ENCODE data around the gene WDPCP.
"Not testable (repeated sequence)": the region's sequence is repeated elsewhere in the genome, so short reads cannot be mapped to it uniquely, and the experiment has no call there.

The WDPCP gene

GRCh38 chr2:63408530-63408929 is 179.7 kb downstream of the WDPCP start:
- no peak for DNase-seq (ENCODE audit: extremely low spot score)
- no peak for TF ChIP-seq CTCF (IDR thresholded peaks at IDR 0.05; ENCODE audit: control extremely low read depth, extremely low read depth, low read depth, missing control alignments)
- POLR2A ChIA-PET: no interaction called here
- CTCF ChIA-PET: no interaction called here

- no peak for DNase-seq (ENCODE audit: extremely low spot score)
- CTCF ChIA-PET: interaction anchor here (1.3 to 2.3 kb wide), 2 partner anchors 17 to 38 kb away, joined by 3 to 6 read pairs; no protein-coding TSS in a partner anchor
- no peak for TF ChIP-seq CTCF (IDR thresholded peaks at IDR 0.05; ENCODE audit: control extremely low read depth, extremely low read depth, low read depth, missing control alignments)
- POLR2A ChIA-PET: no interaction called here
Measured at GRCh38 chr2:63406641-63407040, 181.6 kb downstream of the WDPCP start.

- no peak for TF ChIP-seq CTCF (IDR thresholded peaks at IDR 0.05; ENCODE audit: control extremely low read depth, extremely low read depth, low read depth, missing control alignments)
- DNase-seq (ENCODE audit: extremely low spot score): no peak
- ChIA-PET CTCF (no interaction called here), POLR2A (no interaction called here)
Measured at GRCh38 chr2:63403820-63404219, 184.5 kb downstream of the WDPCP start.

DNA sequence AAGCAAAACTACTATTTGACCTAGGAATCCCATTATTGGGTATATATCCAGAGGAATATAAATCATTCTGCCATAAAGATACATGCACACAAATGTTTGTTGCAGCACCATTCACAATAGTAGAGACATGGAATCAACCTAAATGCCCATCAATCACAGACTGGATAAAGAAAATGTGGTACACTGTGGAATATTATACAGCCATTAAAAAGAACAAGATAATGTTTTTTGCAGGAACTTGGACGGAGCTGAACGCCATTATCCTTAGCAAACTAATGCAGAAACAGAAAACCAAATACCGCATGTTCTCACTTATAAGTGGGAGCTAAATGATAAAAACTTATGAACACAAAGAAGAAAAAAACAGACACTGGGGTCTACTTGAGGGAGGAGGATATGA is 185.4 kb downstream of the WDPCP start:
- CTCF ChIA-PET; POLR2A ChIA-PET; DNase-seq (ENCODE audit: extremely low spot score): not testable (repeated sequence)

- DNase-seq (ENCODE audit: extremely low spot score): no peak
- POLR2A ChIA-PET: no interaction called here
- CTCF ChIA-PET: no interaction called here
- no peak for TF ChIP-seq CTCF (IDR thresholded peaks at IDR 0.05; ENCODE audit: control extremely low read depth, extremely low read depth, low read depth, missing control alignments)
Measured at GRCh38 chr2:63399156-63399555, 189.1 kb downstream of the WDPCP start.

- TF ChIP-seq CTCF (IDR thresholded peaks at IDR 0.05; ENCODE audit: control extremely low read depth, extremely low read depth, low read depth, missing control alignments): no peak
- CTCF ChIA-PET: no interaction called here
Measured at GRCh38 chr2:63379451-63379850, 208.8 kb downstream of the WDPCP start.

GRCh38 chr2:63378589-63378988 is 209.7 kb downstream of the WDPCP start:
- TF ChIP-seq CTCF (IDR thresholded peaks at IDR 0.05; ENCODE audit: control extremely low read depth, extremely low read depth, low read depth, missing control alignments): no peak
- no peak for DNase-seq (ENCODE audit: extremely low spot score)
- ChIA-PET CTCF (interaction anchor here (1.2 kb wide), 1 partner anchor 19 kb away, joined by 3 read pairs; no protein-coding TSS in a partner anchor), POLR2A (no interaction called here)

More at GRCh38 chr2:63379451-63379850, 208.8 kb downstream of the WDPCP start:
- DNase-seq (ENCODE audit: extremely low spot score): no peak
- POLR2A ChIA-PET: no interaction called here

Data from GM10248 (cell line).